Endothelial cell of umbilical vein (primary cell): ENCODE measurements around the gene CEACAM7.

Experiments used
- EZH2 ChIP-seq: IDR thresholded peaks from 2 replicates; pipeline ENCODE4 v1.6.1; 2012; ENCODE audit warnings: borderline replicate concordance, low read depth, mild to moderate bottlenecking, moderate library complexity, low read length, inconsistent platforms; ENCODE audit not compliant: severe bottlenecking
- FOS ChIP-seq: IDR thresholded peaks from 2 replicates; pipeline ENCODE4 v1.6.1; 2011; ENCODE audit warnings: mild to moderate bottlenecking, low read length, moderate library complexity, borderline replicate concordance; ENCODE audit not compliant: insufficient read depth
- JUN ChIP-seq: IDR thresholded peaks from 2 replicates; pipeline ENCODE4 v1.6.1; 2011; ENCODE audit warnings: borderline replicate concordance, low read depth; ENCODE audit not compliant: insufficient read length, insufficient read depth
- POLR2A ChIP-seq: IDR thresholded peaks from 2 replicates; pipeline ENCODE4 v1.6.1; 2012; ENCODE audit warnings: low read depth, mild to moderate bottlenecking, control low read depth, low read length
- POLR2AphosphoS5 ChIP-seq: IDR thresholded peaks from 2 replicates; pipeline ENCODE4 v1.6.1; 2012; ENCODE audit warnings: low read depth, mild to moderate bottlenecking, control low read depth, low read length, moderate library complexity; ENCODE audit not compliant: insufficient read depth
- TF ChIP-seq, protein P1 (sequence below), 2 donors: IDR thresholded peaks; 1 replicate in 1 of 2; 2 replicates in 1 of 2; pipeline ENCODE4 v1.5.1; 2011; ENCODE audit warnings: low read length in 2 of 2, mild to moderate bottlenecking in 2 of 2, moderate library complexity in 2 of 2, control low read depth in 1 of 2, inconsistent platforms in 1 of 2, low read depth in 1 of 2; ENCODE audit not compliant: insufficient read depth in 1 of 2; ENCODE audit errors: extremely low read depth in 1 of 2
- TF ChIP-seq, protein P2 (sequence below): IDR thresholded peaks from 2 replicates; pipeline ENCODE4 v1.6.1; 2011; ENCODE audit not compliant: insufficient read depth, insufficient read length

- TF ChIP-seq JUN, result no peak
- TF ChIP-seq, protein P1, sequence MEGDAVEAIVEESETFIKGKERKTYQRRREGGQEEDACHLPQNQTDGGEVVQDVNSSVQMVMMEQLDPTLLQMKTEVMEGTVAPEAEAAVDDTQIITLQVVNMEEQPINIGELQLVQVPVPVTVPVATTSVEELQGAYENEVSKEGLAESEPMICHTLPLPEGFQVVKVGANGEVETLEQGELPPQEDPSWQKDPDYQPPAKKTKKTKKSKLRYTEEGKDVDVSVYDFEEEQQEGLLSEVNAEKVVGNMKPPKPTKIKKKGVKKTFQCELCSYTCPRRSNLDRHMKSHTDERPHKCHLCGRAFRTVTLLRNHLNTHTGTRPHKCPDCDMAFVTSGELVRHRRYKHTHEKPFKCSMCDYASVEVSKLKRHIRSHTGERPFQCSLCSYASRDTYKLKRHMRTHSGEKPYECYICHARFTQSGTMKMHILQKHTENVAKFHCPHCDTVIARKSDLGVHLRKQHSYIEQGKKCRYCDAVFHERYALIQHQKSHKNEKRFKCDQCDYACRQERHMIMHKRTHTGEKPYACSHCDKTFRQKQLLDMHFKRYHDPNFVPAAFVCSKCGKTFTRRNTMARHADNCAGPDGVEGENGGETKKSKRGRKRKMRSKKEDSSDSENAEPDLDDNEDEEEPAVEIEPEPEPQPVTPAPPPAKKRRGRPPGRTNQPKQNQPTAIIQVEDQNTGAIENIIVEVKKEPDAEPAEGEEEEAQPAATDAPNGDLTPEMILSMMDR (IDR thresholded peaks at IDR 0.05; ENCODE audit: extremely low read depth in 1 of 2, insufficient read depth in 1 of 2, low read depth in 1 of 2, low read length in 2 of 2), result no peak
- TF ChIP-seq POLR2A, result no peak
- TF ChIP-seq POLR2AphosphoS5, result no peak
- TF ChIP-seq EZH2, result no peak
- no peak for TF ChIP-seq FOS
- TF ChIP-seq, protein P2, sequence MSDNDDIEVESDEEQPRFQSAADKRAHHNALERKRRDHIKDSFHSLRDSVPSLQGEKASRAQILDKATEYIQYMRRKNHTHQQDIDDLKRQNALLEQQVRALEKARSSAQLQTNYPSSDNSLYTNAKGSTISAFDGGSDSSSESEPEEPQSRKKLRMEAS, result no peak
Measured at GRCh38 chr19:41638641-41639081, 49.4 kb downstream of the CEACAM7 start.
